HepG2 (cell line): ENCODE results near the gene SDC4. TPM values are rescaled to one million over a fixed set of nuclear protein-coding genes. Genes with fewer than 3 reads are reported as not detected.

Experiments used
- FLYWCH1 ChIP-seq: sonication (generic); formaldehyde crosslinking; IDR thresholded peaks from 2 replicates; pipeline ENCODE4 v1.8.1; 2023; ENCODE audit warnings: mild to moderate bottlenecking, missing genetic modification reagents
- FOXO1 ChIP-seq: sonication (generic); formaldehyde crosslinking; IDR thresholded peaks from 2 replicates; pipeline ENCODE4 v1.4.0; 2020; ENCODE audit warnings: missing genetic modification reagents
- HNRNPLL ChIP-seq: fragments of 200-400 bp; formaldehyde crosslinking; IDR thresholded peaks from 2 replicates; pipeline ENCODE4 v1.6.1; 2017; ENCODE audit warnings: mild to moderate bottlenecking, low read depth, low read length; ENCODE audit not compliant: poor library complexity, severe bottlenecking
- ZFYVE20 ChIP-seq: sonication (generic); formaldehyde crosslinking; IDR thresholded peaks from 2 replicates; pipeline ENCODE4 v1.8.0; 2023; ENCODE audit warnings: low read depth, mild to moderate bottlenecking, moderate library complexity, missing genetic modification reagents, borderline replicate concordance
- ZNF138 ChIP-seq: sonication (generic); formaldehyde crosslinking; IDR thresholded peaks from 2 replicates; pipeline ENCODE4 v1.5.0; 2020; ENCODE audit warnings: mild to moderate bottlenecking, low read depth, missing genetic modification reagents
- ZNF253 ChIP-seq: sonication (generic); formaldehyde crosslinking; IDR thresholded peaks from 2 replicates; pipeline ENCODE4 v1.8.0; 2022; ENCODE audit warnings: mild to moderate bottlenecking, missing genetic modification reagents, borderline replicate concordance
- ZNF331 ChIP-seq: sonication (generic); formaldehyde crosslinking; IDR thresholded peaks from 2 replicates; pipeline ENCODE4 v1.4.0; 2020; ENCODE audit warnings: missing genetic modification reagents
- ZNF337 ChIP-seq: sonication (generic); formaldehyde crosslinking; IDR thresholded peaks from 2 replicates; pipeline ENCODE4 v1.5.1; 2020; ENCODE audit warnings: missing genetic modification reagents, low read depth, mild to moderate bottlenecking, borderline replicate concordance
- ZNF720 ChIP-seq: sonication (generic); formaldehyde crosslinking; IDR thresholded peaks from 2 replicates; pipeline ENCODE4 v1.4.0; 2020; ENCODE audit warnings: missing genetic modification reagents
- ZNF737 ChIP-seq: sonication (generic); formaldehyde crosslinking; IDR thresholded peaks from 2 replicates; pipeline ENCODE4 v1.5.0; 2020; ENCODE audit warnings: missing genetic modification reagents, mild to moderate bottlenecking, borderline replicate concordance
- polyA plus RNA-seq, 8 experiments: library from polyadenylated mRNA; depleted of rRNA in 3 of 8; stranded (reverse) in 7 of 8; unstranded in 1 of 8; fragments of >200 nt; fragmentation: Illumina TruSeq in 4 of 8; extraction: Trizol in 4 of 8; gene quantifications; 2 replicates each; pipeline versions ENCODE4 v1.2.1 to v1.2.3, GENCODE V29; 2011 to 2016; ENCODE audit warnings: low read depth in 4 of 8, missing spikeins in 1 of 8, mixed read lengths in 1 of 8; ENCODE audit not compliant: insufficient read depth in 1 of 8
- total RNA-seq, 5 experiments: library from RNA; depleted of rRNA; stranded (reverse); fragments of >200 nt; fragmentation: Illumina TruSeq; extraction: Trizol; gene quantifications; 2 replicates each; pipeline ENCODE4 v1.2.3, GENCODE V29; 2016; ENCODE audit warnings: low read depth in 1 of 5
- TF ChIP-seq, protein P1 (sequence below): sonication (generic); formaldehyde crosslinking; IDR thresholded peaks from one replicate; pipeline ENCODE4 v1.5.1; 2020; ENCODE audit warnings: mild to moderate bottlenecking, missing genetic modification reagents; ENCODE audit errors: not compliant biosample characterization
- TF ChIP-seq, protein P2 (sequence below): sonication (generic); formaldehyde crosslinking; IDR thresholded peaks from 2 replicates; pipeline ENCODE4 v1.4.0; 2020; ENCODE audit warnings: missing genetic modification reagents, borderline replicate concordance
- TF ChIP-seq, protein P3 (sequence below): sonication (generic); formaldehyde crosslinking; IDR thresholded peaks from 2 replicates; pipeline ENCODE4 v1.5.1; 2020; ENCODE audit warnings: mild to moderate bottlenecking, missing genetic modification reagents, moderate library complexity

The SDC4 gene
- total and polyA plus RNA-seq, 2 of the 13 experiments (the other 11 are each of a cell fraction or from before 2014, with no cell fraction given): 49.0 to 65.1 TPM

DNA sequence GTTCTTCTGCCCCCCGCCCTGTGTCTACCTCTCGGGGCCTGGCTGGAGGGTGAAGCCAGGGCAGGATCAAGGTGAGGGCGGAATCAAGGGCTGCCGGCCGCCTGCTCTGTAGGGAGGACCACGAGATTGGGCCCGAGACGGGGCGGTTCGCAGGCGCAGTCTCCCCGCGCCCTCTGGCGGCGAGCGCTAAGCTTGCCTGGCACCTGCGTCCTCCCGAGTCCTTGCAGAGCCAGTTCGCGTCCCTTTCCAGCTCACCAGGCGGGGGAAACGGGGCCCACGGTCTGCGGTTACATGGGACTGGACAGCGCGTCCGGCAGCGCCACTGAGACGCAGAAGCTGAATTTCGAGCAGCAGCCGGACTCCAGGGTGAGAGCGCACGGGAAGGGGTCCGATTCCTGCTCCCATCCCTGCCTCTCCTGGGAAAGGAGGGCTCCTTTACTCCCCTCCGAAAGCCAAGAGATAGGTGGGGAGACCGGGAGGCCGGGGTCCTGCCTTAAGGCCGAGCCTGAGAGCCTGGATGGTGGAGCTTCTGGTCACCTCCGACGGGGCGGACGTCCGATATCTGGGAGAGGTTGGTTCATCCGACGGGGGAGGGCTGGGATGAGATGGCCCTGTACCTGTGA is 36.5 kb downstream of the SDC4 start (continued):
- TF ChIP-seq ZFYVE20 (0 out of 2 replicates have a peak, but pooled peaks have one; percentile 54), ZNF337 (CRISPR knock-in tag) (no peak), ZNF253 (peak; percentile 1; the same call in 1 of the 2 replicates), ZNF138 (CRISPR knock-in tag) (no peak), HNRNPLL (peak; percentile 44), ZNF720 (CRISPR knock-in tag) (no peak), ZNF331 (peak; percentile 56; the same call in 1 of the 2 replicates), ZNF737 (CRISPR knock-in tag) (no peak), FLYWCH1 (no peak), FOXO1 (0 out of 2 replicates have a peak, but pooled peaks have one; percentile 19)
- TF ChIP-seq, protein P1, sequence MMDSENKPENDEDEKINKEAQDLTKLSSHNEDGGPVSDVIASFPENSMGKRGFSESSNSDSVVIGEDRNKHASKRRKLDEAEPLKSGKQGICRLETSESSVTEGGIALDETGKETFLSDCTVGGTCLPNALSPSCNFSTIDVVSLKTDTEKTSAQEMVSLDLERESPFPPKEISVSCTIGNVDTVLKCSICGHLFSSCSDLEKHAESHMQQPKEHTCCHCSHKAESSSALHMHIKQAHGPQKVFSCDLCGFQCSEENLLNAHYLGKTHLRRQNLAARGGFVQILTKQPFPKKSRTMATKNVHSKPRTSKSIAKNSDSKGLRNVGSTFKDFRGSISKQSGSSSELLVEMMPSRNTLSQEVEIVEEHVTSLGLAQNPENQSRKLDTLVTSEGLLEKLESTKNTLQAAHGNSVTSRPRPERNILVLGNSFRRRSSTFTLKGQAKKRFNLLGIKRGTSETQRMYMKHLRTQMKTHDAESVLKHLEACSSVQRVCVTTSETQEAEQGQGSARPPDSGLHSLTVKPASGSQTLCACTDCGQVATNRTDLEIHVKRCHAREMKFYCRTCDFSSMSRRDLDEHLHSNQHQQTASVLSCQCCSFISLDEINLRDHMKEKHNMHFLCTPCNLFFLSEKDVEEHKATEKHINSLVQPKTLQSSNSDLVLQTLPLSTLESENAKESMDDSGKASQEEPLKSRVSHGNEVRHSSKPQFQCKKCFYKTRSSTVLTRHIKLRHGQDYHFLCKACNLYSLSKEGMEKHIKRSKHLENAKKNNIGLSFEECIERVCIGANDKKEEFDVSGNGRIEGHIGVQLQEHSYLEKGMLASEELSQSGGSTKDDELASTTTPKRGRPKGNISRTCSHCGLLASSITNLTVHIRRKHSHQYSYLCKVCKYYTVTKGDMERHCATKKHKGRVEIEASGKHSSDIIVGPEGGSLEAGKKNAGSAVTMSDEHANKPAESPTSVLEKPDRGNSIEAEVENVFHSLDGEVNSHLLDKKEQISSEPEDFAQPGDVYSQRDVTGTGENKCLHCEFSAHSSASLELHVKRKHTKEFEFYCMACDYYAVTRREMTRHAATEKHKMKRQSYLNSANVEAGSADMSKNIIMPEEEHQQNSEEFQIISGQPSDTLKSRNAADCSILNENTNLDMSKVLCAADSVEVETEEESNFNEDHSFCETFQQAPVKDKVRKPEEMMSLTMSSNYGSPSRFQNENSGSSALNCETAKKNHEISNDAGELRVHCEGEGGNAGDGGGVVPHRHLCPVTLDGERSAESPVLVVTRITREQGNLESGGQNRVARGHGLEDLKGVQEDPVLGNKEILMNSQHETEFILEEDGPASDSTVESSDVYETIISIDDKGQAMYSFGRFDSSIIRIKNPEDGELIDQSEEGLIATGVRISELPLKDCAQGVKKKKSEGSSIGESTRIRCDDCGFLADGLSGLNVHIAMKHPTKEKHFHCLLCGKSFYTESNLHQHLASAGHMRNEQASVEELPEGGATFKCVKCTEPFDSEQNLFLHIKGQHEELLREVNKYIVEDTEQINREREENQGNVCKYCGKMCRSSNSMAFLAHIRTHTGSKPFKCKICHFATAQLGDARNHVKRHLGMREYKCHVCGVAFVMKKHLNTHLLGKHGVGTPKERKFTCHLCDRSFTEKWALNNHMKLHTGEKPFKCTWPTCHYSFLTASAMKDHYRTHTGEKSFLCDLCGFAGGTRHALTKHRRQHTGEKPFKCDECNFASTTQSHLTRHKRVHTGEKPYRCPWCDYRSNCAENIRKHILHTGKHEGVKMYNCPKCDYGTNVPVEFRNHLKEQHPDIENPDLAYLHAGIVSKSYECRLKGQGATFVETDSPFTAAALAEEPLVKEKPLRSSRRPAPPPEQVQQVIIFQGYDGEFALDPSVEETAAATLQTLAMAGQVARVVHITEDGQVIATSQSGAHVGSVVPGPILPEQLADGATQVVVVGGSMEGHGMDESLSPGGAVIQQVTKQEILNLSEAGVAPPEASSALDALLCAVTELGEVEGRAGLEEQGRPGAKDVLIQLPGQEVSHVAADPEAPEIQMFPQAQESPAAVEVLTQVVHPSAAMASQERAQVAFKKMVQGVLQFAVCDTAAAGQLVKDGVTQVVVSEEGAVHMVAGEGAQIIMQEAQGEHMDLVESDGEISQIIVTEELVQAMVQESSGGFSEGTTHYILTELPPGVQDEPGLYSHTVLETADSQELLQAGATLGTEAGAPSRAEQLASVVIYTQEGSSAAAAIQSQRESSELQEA (CRISPR knock-in tag): peak; percentile 48
- TF ChIP-seq, protein P2, sequence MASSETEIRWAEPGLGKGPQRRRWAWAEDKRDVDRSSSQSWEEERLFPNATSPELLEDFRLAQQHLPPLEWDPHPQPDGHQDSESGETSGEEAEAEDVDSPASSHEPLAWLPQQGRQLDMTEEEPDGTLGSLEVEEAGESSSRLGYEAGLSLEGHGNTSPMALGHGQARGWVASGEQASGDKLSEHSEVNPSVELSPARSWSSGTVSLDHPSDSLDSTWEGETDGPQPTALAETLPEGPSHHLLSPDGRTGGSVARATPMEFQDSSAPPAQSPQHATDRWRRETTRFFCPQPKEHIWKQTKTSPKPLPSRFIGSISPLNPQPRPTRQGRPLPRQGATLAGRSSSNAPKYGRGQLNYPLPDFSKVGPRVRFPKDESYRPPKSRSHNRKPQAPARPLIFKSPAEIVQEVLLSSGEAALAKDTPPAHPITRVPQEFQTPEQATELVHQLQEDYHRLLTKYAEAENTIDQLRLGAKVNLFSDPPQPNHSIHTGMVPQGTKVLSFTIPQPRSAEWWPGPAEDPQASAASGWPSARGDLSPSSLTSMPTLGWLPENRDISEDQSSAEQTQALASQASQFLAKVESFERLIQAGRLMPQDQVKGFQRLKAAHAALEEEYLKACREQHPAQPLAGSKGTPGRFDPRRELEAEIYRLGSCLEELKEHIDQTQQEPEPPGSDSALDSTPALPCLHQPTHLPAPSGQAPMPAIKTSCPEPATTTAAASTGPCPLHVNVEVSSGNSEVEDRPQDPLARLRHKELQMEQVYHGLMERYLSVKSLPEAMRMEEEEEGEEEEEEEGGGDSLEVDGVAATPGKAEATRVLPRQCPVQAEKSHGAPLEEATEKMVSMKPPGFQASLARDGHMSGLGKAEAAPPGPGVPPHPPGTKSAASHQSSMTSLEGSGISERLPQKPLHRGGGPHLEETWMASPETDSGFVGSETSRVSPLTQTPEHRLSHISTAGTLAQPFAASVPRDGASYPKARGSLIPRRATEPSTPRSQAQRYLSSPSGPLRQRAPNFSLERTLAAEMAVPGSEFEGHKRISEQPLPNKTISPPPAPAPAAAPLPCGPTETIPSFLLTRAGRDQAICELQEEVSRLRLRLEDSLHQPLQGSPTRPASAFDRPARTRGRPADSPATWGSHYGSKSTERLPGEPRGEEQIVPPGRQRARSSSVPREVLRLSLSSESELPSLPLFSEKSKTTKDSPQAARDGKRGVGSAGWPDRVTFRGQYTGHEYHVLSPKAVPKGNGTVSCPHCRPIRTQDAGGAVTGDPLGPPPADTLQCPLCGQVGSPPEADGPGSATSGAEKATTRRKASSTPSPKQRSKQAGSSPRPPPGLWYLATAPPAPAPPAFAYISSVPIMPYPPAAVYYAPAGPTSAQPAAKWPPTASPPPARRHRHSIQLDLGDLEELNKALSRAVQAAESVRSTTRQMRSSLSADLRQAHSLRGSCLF (CRISPR knock-in tag): no peak
- TF ChIP-seq, protein P3, sequence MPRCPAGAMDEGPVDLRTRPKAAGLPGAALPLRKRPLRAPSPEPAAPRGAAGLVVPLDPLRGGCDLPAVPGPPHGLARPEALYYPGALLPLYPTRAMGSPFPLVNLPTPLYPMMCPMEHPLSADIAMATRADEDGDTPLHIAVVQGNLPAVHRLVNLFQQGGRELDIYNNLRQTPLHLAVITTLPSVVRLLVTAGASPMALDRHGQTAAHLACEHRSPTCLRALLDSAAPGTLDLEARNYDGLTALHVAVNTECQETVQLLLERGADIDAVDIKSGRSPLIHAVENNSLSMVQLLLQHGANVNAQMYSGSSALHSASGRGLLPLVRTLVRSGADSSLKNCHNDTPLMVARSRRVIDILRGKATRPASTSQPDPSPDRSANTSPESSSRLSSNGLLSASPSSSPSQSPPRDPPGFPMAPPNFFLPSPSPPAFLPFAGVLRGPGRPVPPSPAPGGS (CRISPR knock-in tag): 0 out of 2 replicates have a peak, but pooled peaks have one; percentile 35
